ENCODE measurements around the gene RABGAP1L. TPM values are rescaled to one million over a fixed set of nuclear protein-coding genes. Genes with fewer than 3 reads are reported as not detected.
"Not testable (repeated sequence)": the region's sequence is repeated elsewhere in the genome, so short reads cannot be mapped to it uniquely, and the experiment has no call there.

Gene RABGAP1L
- total RNA-seq, 1 donor from 2014 or later = 46.0 TPM

DNA sequence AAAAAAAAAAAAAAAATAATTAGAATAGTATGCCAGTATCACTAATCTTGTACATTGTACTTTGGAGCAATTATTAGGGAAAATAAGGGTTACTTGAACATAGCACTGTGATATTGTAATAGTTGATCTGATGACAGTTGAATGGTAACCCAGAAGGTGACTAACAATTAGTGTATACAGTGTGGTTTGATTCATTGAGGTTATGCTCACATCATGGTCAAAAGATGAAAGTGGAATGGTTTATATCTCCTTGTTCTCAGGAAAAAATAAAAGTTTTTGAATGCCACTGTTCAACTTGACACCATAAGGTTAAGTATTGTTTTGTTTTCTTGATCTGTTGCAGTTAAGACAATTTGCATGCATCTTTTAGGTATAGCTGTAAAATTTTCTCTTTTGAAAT is 375.5 kb downstream of the RABGAP1L start:
- no peaks in the 10 kb centered on the region for H3K36me3 ChIP-seq
- TF ChIP-seq, protein P1, sequence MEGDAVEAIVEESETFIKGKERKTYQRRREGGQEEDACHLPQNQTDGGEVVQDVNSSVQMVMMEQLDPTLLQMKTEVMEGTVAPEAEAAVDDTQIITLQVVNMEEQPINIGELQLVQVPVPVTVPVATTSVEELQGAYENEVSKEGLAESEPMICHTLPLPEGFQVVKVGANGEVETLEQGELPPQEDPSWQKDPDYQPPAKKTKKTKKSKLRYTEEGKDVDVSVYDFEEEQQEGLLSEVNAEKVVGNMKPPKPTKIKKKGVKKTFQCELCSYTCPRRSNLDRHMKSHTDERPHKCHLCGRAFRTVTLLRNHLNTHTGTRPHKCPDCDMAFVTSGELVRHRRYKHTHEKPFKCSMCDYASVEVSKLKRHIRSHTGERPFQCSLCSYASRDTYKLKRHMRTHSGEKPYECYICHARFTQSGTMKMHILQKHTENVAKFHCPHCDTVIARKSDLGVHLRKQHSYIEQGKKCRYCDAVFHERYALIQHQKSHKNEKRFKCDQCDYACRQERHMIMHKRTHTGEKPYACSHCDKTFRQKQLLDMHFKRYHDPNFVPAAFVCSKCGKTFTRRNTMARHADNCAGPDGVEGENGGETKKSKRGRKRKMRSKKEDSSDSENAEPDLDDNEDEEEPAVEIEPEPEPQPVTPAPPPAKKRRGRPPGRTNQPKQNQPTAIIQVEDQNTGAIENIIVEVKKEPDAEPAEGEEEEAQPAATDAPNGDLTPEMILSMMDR (IDR thresholded peaks at IDR 0.05) = no peak
- TF ChIP-seq EZH2 (IDR thresholded peaks at IDR 0.05) = no peak
- no peak for TF ChIP-seq EZH2phosphoT487 (IDR thresholded peaks at IDR 0.05)
- Mint-ChIP-seq H3K4me3 (no peak overlapping the region), H3K4me1 (no peaks in the 10 kb centered on the region), H3K36me3 (no peaks in the 10 kb centered on the region), H3K9me3 (peaks cover 11% of the 10 kb centered on the region), H3K27ac (no peak overlapping the region), H3K27me3 (ENCODE audit: insufficient read depth, low read depth) (no peaks in the 10 kb centered on the region)
- no peaks in the 10 kb centered on the region for H3K9me3 ChIP-seq (ENCODE audit: low read depth)
- H3K4me1 ChIP-seq = no peaks in the 10 kb centered on the region
- H3K4me2 ChIP-seq = no peak overlapping the region
- H3K27ac ChIP-seq = no peak overlapping the region
- H3K9ac ChIP-seq = no peak overlapping the region
- H2AFZ ChIP-seq (replicated peaks) = no peak overlapping the region
- no peaks in the 10 kb centered on the region for H3K27me3 ChIP-seq
- DNase-seq (ENCODE audit: low spot score) = no peak
- no peaks in the 10 kb centered on the region for H3K79me2 ChIP-seq (ENCODE audit: low read depth)
- H3F3A ChIP-seq (ENCODE audit: low read depth) = no peaks in the 10 kb centered on the region
- no peak overlapping the region for H3K4me3 ChIP-seq
- no peaks in the 10 kb centered on the region for H4K20me1 ChIP-seq (ENCODE audit: low read depth)

DNA sequence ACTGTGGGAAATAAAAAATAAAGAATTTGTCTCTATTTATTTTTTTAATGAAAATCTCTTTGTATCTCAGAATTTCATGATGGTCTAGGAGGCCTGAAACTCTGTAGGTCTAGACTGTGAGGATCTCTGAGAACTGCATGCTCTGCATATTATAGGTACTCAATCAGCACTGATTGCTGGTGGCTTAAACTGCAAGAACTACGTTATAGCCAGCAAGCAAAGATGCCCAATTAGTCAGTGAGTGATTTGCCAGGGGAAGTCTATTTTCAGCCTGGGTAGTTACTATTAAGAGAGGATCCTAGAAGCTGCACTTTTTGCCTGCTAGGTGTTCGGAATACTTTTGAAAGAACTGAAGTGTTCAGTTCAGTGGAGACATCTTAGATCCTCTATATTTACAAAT is 375.9 kb downstream of the RABGAP1L start:
- Mint-ChIP-seq H3K36me3 (no peaks in the 10 kb centered on the region), H3K4me3 (no peak overlapping the region), H3K27me3 (ENCODE audit: insufficient read depth, low read depth) (no peaks in the 10 kb centered on the region), H3K9me3 (peaks cover 12% of the 10 kb centered on the region), H3K4me1 (no peaks in the 10 kb centered on the region), H3K27ac (no peak overlapping the region)
- Histone ChIP-seq H3K4me1 (no peaks in the 10 kb centered on the region), H3K36me3 (no peaks in the 10 kb centered on the region), H4K20me1 (ENCODE audit: low read depth) (no peaks in the 10 kb centered on the region), H3K27ac (no peak overlapping the region), H3K4me2 (no peak overlapping the region), H3K9ac (no peak overlapping the region), H2AFZ (replicated peaks) (no peak overlapping the region), H3K4me3 (no peak overlapping the region), H3F3A (ENCODE audit: low read depth) (no peaks in the 10 kb centered on the region), H3K79me2 (ENCODE audit: low read depth) (no peaks in the 10 kb centered on the region), H3K9me3 (ENCODE audit: low read depth) (no peaks in the 10 kb centered on the region), H3K27me3 (no peaks in the 10 kb centered on the region)
- no peak for DNase-seq (ENCODE audit: low spot score)
- no peak for TF ChIP-seq EZH2phosphoT487 (IDR thresholded peaks at IDR 0.05)
- TF ChIP-seq, protein P1 (IDR thresholded peaks at IDR 0.05) = no peak
- no peak for TF ChIP-seq EZH2 (IDR thresholded peaks at IDR 0.05)

DNA sequence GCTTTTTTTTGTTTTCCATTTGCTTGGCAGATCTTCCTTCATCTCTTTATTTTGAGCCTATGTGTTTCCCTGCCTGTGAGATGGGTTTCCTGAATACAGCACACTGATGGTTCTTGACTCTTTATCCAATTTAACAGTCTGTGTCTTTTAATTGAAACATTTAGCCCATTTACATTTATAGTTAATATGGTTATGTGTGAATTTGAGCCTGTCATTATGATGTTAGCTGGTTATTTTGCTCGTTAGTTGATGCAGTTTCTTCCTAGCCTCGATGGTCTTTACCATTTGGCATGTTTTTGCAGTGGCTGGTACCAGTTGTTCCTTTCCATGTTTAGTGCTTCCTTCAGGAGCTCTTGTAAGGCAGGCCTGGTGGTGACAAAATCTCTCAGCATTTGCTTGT is 384.1 kb downstream of the RABGAP1L start:
- not testable (repeated sequence) for H3K4me2 ChIP-seq; H3K9ac ChIP-seq; H3K4me1 ChIP-seq; H2AFZ ChIP-seq (replicated peaks); H3K36me3 ChIP-seq; H3K27me3 ChIP-seq; DNase-seq (ENCODE audit: low spot score); H4K20me1 ChIP-seq (ENCODE audit: low read depth); H3K79me2 ChIP-seq (ENCODE audit: low read depth); H3K27ac ChIP-seq; H3K4me3 ChIP-seq; H3K4me3 Mint-ChIP-seq; H3K9me3 ChIP-seq (ENCODE audit: low read depth); H3K27me3 Mint-ChIP-seq (ENCODE audit: insufficient read depth, low read depth); H3F3A ChIP-seq (ENCODE audit: low read depth); H3K4me1 Mint-ChIP-seq; H3K36me3 Mint-ChIP-seq; H3K27ac Mint-ChIP-seq
- peaks cover 19% of the 10 kb centered on the region for H3K9me3 Mint-ChIP-seq

DNA sequence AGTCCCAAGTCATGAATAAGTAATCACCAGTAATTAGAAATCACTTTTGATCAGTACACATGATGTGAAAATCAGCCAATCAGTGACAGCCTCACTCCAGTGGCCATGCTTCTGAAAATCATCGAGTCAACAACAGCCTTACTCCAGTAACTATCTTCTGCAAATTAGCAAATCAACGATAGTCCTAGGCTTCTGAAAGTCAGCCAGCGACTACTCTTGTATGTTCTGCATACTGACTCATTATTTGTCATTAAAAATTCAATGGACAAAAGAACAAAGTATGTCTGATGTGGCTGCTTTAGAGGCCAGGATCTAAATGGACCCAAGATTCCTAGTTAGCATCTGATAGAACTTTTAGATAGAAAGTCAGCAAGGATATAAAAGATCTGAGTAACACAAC is 391.0 kb downstream of the RABGAP1L start:
- Histone ChIP-seq H3K79me2 (ENCODE audit: low read depth) (no peaks in the 10 kb centered on the region), H3F3A (ENCODE audit: low read depth) (no peaks in the 10 kb centered on the region), H3K27me3 (no peaks in the 10 kb centered on the region), H3K9me3 (ENCODE audit: low read depth) (no peaks in the 10 kb centered on the region), H3K36me3 (no peaks in the 10 kb centered on the region), H3K4me1 (no peaks in the 10 kb centered on the region), H3K27ac (no peak overlapping the region), H4K20me1 (ENCODE audit: low read depth) (no peaks in the 10 kb centered on the region), H3K9ac (no peak overlapping the region), H3K4me2 (no peak overlapping the region), H3K4me3 (no peak overlapping the region), H2AFZ (replicated peaks) (no peak overlapping the region)
- TF ChIP-seq EZH2 (IDR thresholded peaks at IDR 0.05) (no peak), EZH2phosphoT487 (IDR thresholded peaks at IDR 0.05) (no peak)
- TF ChIP-seq, protein P1 (IDR thresholded peaks at IDR 0.05) = no peak
- Mint-ChIP-seq H3K27me3 (ENCODE audit: insufficient read depth, low read depth) (no peaks in the 10 kb centered on the region), H3K27ac (no peak overlapping the region), H3K4me3 (no peak overlapping the region), H3K36me3 (no peaks in the 10 kb centered on the region), H3K4me1 (no peaks in the 10 kb centered on the region), H3K9me3 (peaks cover 3% of the 10 kb centered on the region)
- DNase-seq (ENCODE audit: low spot score) = no peak
